T-cell (primary cell): ENCODE data around the gene SEL1L2. TPM values are rescaled to one million over a fixed set of nuclear protein-coding genes. Genes with fewer than 3 reads are reported as not detected.

Source experiments
- ATAC-seq, 4 experiments: fragments of 200-7000 bp in 3 of 4; fragments of 150-1000 bp in 1 of 4; cut with Tn5 transposase; replicated peaks in 1 of 4; 1 replicate in 3 of 4; 2 replicates in 1 of 4; pipeline ENCODE4 v1.10.0; 2021; ENCODE audit warnings: moderate library complexity in 3 of 4, mild to moderate bottlenecking in 2 of 4, moderate number of reproducible peaks in 1 of 4
- CTCF ChIA-PET, 2 donors: fragments of 300-600 bp; sonication (Branson Sonifier 250); formaldehyde crosslinking; loops; one replicate each; lab custom pipeline; 2022; ENCODE audit warnings: antibody characterized with exemption in 2 of 2; lab: Charles Lee
- POLR2A ChIA-PET, 2 donors: fragments of 300-600 bp; sonication (Branson Sonifier 250); formaldehyde crosslinking; loops; one replicate each; lab custom pipeline; 2022; ENCODE audit warnings: antibody characterized with exemption in 2 of 2; lab: Charles Lee
- DNase-seq, 35 experiments: peaks; one replicate each; pipeline versions ENCODE4 v3.0.0 to v3.0.0-alpha.2; 2013 to 2023
- H3K27ac ChIP-seq: one replicate; pipeline ENCODE4 v1.5.1; 2013; ENCODE audit warnings: low read length
- H3K27me3 ChIP-seq, 2 experiments: replicated peaks in 1 of 2; 1 replicate in 1 of 2; 2 replicates in 1 of 2; pipeline versions ENCODE4 v1.6.1 to v1.7.0; 2013; ENCODE audit warnings: low read length in 1 of 2, mixed read lengths in 1 of 2; ENCODE audit not compliant: control insufficient read depth in 2 of 2, insufficient read depth in 2 of 2; ENCODE audit errors: extremely low read depth in 1 of 2
- H3K36me3 ChIP-seq, 2 donors: 1 replicate in 1 of 2; 2 replicates in 1 of 2; pipeline versions ENCODE4 v1.6.1 to v1.7.0; 2013; ENCODE audit warnings: low read length in 1 of 2; ENCODE audit not compliant: control insufficient read depth in 2 of 2, insufficient read depth in 1 of 2; ENCODE audit errors: extremely low read depth in 1 of 2
- H3K4me1 ChIP-seq, 2 experiments: 1 replicate in 1 of 2; 2 replicates in 1 of 2; pipeline versions ENCODE4 v1.6.1 to v1.7.0; 2013; ENCODE audit warnings: low read length in 2 of 2, mixed read lengths in 1 of 2; ENCODE audit not compliant: insufficient read depth in 2 of 2, control insufficient read depth in 1 of 2; ENCODE audit errors: extremely low read depth in 1 of 2
- H3K4me3 ChIP-seq, 2 donors: 1 replicate in 1 of 2; 2 replicates in 1 of 2; pipeline versions ENCODE4 v1.5.1 to v1.7.0; 2013; ENCODE audit warnings: mild to moderate bottlenecking in 2 of 2, low read length in 1 of 2, moderate library complexity in 1 of 2; ENCODE audit not compliant: control insufficient read depth in 1 of 2; ENCODE audit errors: extremely low read depth in 1 of 2
- H3K9me3 ChIP-seq: 2 replicates; pipeline ENCODE4 v1.7.0; 2013
- H3K27ac Mint-ChIP-seq, 2 donors: one replicate each; pipeline ENCODE4 v1.8.0; 2020 to 2021; ENCODE audit warnings: mild to moderate bottlenecking in 2 of 2, mixed read lengths in 2 of 2
- H3K27me3 Mint-ChIP-seq, 2 donors: one replicate each; pipeline ENCODE4 v1.8.0; 2021 to 2022; ENCODE audit warnings: mixed read lengths in 2 of 2
- H3K36me3 Mint-ChIP-seq: one replicate; pipeline ENCODE4 v1.8.0; 2021; ENCODE audit warnings: mixed read lengths
- H3K4me1 Mint-ChIP-seq, 3 donors: one replicate each; pipeline ENCODE4 v1.8.0; 2020 to 2022; ENCODE audit warnings: mixed read lengths in 3 of 3, mild to moderate bottlenecking in 1 of 3
- H3K4me3 Mint-ChIP-seq, 3 donors: one replicate each; pipeline ENCODE4 v1.8.0; 2020 to 2022; ENCODE audit warnings: mild to moderate bottlenecking in 3 of 3, mixed read lengths in 3 of 3, moderate library complexity in 3 of 3
- H3K9me3 Mint-ChIP-seq, 3 donors: one replicate each; pipeline ENCODE4 v1.8.0; 2020 to 2022; ENCODE audit warnings: mixed read lengths in 3 of 3
- WGBS: methylation state at CpG from one replicate; pipeline ENCODE4 v1.1.5; 2013; ENCODE audit warnings: missing lambda C conversion rate; ENCODE audit not compliant: insufficient coverage; 5-methylcytosine and 5-hydroxymethylcytosine counted together
- total RNA-seq, 35 experiments: library from RNA in 6 of 35; stranded (reverse) in 6 of 35; fragments of 120-200 nt in 1 of 35; gene quantifications; one replicate each; pipeline versions ENCODE4 v1.2.1 to v1.2.4 and lab custom pipeline; 2013 to 2026

Gene SEL1L2
- total RNA-seq, 5 donors from 2014 or later (not counting 1 experiment from before 2014, with no cell fraction given) = not detected

DNA sequence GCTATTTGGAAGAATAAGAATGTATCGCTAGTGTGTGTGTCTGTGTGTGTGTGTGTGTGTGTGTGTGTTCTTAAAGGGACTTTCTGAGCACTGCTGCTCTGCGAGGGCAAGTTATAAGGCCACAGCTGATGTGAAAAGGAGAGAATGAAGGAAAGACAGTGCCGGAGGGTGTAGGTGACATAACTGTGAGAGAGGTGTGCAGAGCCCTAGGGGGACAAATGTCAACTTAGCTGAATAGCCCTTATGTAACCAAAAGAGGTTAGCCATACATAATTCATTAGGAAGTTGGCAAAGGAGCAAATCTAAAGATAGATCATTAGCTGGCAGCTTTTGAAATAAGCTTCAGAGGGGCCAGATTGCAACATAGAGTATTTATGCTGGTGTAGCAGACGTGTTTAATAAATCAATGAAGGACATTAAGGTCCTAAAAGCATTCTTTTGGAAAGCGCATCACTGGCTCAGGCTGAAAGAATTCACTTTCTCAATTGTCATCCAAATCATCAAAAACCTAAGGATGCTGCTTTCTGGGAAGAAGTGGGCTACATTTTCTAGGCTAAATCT, 124.5 kb downstream of the SEL1L2 start:
- Mint-ChIP-seq H3K27ac (no peak overlapping the region), H3K9me3 (peaks cover 0 to under 1% (median 0%) of the 10 kb centered on the region in 3 donors), H3K36me3 (no peaks in the 10 kb centered on the region), H3K4me1 (no peaks in the 10 kb centered on the region), H3K27me3 (peaks cover 8 to 12% of the 10 kb centered on the region in 2 donors), H3K4me3 (no peak overlapping the region)
- Histone ChIP-seq H3K27me3 (no peaks in the 10 kb centered on the region), H3K9me3 (no peaks in the 10 kb centered on the region), H3K27ac (no peak overlapping the region), H3K4me3 (no peak overlapping the region), H3K36me3 (no peaks in the 10 kb centered on the region), H3K4me1 (no peaks in the 10 kb centered on the region)
- no peak for ATAC-seq
- no peak for DNase-seq
- ChIA-PET CTCF (interaction anchor here in 1 of 2 donors (0.5 kb wide), 1 partner anchor 520 kb away, joined by 5 read pairs; no protein-coding TSS in a partner anchor), POLR2A (no interaction called here)
- 86% methylated on average over 3 of the region's 5 CpGs for WGBS

DNA sequence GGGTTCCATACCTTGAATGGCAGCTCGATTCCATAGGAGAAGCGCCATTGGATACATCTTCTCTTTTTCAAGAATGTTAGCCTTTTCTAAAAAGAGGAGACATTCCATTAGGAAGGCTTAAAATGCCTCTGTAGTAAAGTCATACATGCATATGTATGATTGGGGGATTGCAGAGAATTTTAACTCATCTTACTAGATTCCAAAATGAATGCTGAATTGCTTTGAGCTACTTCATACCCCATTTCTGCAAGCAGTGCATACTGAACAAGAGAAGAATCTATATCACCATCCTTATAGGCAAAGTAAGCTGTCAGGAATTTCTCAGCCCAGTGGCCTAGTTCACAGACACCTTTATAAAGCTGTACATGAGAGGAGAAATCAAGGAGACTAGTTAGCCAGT, 125.3 kb downstream of the SEL1L2 start:
- no peaks in the 10 kb centered on the region for H3K36me3 ChIP-seq
- ATAC-seq = no peak
- Mint-ChIP-seq H3K4me3 (no peak overlapping the region), H3K4me1 (no peaks in the 10 kb centered on the region), H3K27ac (no peak overlapping the region), H3K9me3 (peaks cover 0 to 5% (median 0%) of the 10 kb centered on the region in 3 donors), H3K27me3 (peaks cover 7 to 12% of the 10 kb centered on the region in 2 donors), H3K36me3 (no peaks in the 10 kb centered on the region)
- no peaks in the 10 kb centered on the region for H3K9me3 ChIP-seq
- H3K4me1 ChIP-seq = no peaks in the 10 kb centered on the region
- WGBS = 100% methylated on average over 1 of the region's 2 CpGs
- H3K27ac ChIP-seq = no peak overlapping the region
- POLR2A ChIA-PET = no interaction called here
- CTCF ChIA-PET = interaction anchor here in 1 of 2 donors (0.5 kb wide), 1 partner anchor 520 kb away, joined by 5 read pairs; no protein-coding TSS in a partner anchor
- no peak for DNase-seq
- no peak overlapping the region for H3K4me3 ChIP-seq
- no peaks in the 10 kb centered on the region for H3K27me3 ChIP-seq

DNA sequence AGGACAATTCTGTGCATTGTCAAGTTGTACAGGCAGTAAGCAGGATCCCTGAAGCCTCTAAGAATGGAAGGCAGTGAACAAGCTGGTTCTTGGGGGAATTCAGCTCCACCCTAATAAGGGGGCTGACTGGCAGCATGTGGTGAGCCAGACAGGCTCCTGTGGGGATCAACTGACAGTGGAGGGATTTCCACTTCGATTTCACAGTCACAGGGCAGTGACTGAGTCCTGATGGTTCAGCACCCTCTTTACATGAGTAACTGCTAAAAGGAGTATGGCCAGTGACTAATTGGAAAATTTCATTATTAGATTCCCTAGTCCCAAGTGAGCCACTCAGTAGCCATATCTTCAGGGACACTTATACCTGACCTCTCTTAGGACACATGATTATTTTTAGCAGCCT, 127.2 kb downstream of the SEL1L2 start:
- H3K4me3 Mint-ChIP-seq = no peak overlapping the region
- H3K36me3 ChIP-seq = no peaks in the 10 kb centered on the region
- H3K27me3 Mint-ChIP-seq = peaks cover 7 to 12% of the 10 kb centered on the region in 2 donors
- no peak overlapping the region for H3K4me3 ChIP-seq
- WGBS = no CpG with 5 or more reads among the region's 1 CpG
- H3K9me3 Mint-ChIP-seq = peaks cover 0 to 5% (median 0%) of the 10 kb centered on the region in 3 donors
- H3K27me3 ChIP-seq = peaks cover 0 to 6% of the 10 kb centered on the region in 2 experiments
- no peaks in the 10 kb centered on the region for H3K9me3 ChIP-seq
- H3K27ac Mint-ChIP-seq = no peak overlapping the region
- CTCF ChIA-PET = no interaction called here
- ATAC-seq (no peak), DNase-seq (no peak)
- H3K4me1 ChIP-seq = no peaks in the 10 kb centered on the region
- H3K4me1 Mint-ChIP-seq = no peaks in the 10 kb centered on the region
- H3K27ac ChIP-seq = no peak overlapping the region
- POLR2A ChIA-PET = no interaction called here
- no peaks in the 10 kb centered on the region for H3K36me3 Mint-ChIP-seq

DNA sequence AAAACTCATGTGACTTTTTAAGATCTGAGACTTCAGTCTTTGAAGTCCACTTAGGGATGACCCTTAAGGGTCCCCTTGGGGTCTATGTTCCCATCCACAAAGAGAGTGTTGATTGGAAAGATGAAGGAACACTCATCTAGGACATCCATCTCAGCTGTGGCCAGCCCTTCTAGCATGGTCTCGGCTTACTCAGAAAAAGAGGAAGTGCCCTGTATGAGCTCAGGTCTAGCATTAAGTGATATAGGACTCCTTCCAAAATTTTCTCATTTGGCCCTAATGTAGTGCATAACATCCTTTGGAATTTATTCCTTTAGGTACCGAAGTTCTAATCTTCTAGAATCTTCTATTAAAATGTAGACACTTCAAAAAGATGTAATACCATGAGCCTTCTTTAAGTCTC, 128.2 kb downstream of the SEL1L2 start:
- no peaks in the 10 kb centered on the region for H3K36me3 Mint-ChIP-seq
- ATAC-seq (no peak), DNase-seq (no peak)
- no peaks in the 10 kb centered on the region for H3K4me1 ChIP-seq
- H3K27me3 ChIP-seq = peaks cover 0 to 6% of the 10 kb centered on the region in 2 experiments
- H3K4me1 Mint-ChIP-seq = no peaks in the 10 kb centered on the region
- no peak overlapping the region for H3K27ac Mint-ChIP-seq
- H3K27me3 Mint-ChIP-seq = peaks cover 7 to 12% of the 10 kb centered on the region in 2 donors
- no CpG with 5 or more reads among the region's 2 CpGs for WGBS
- peaks cover 0 to 5% (median 0%) of the 10 kb centered on the region in 3 donors for H3K9me3 Mint-ChIP-seq
- no peak overlapping the region for H3K4me3 ChIP-seq
- ChIA-PET CTCF (no interaction called here), POLR2A (no interaction called here)
- no peak overlapping the region for H3K27ac ChIP-seq
- no peaks in the 10 kb centered on the region for H3K9me3 ChIP-seq
- H3K36me3 ChIP-seq = no peaks in the 10 kb centered on the region
- no peak overlapping the region for H3K4me3 Mint-ChIP-seq

DNA sequence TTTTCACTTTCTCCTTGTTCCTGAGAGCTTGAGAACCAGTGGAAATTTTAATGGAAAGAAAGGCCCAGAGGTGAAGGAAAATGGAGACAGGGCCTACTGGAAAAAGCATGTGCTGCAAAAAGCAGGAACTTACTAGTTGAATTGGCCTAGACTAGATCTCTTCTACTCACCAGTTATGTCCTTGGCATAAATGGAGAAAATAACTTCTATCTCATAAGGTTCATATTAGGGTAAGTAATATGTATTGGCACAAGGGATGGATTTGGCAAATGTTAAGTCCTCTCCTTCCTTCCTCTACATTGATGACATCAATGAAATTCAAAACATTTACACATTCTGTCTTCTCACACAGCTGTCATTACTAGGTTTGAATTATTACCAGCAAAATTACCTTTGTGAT, 131.5 kb downstream of the SEL1L2 start:
- peaks cover 0 to 5% (median 0%) of the 10 kb centered on the region in 3 donors for H3K9me3 Mint-ChIP-seq
- Histone ChIP-seq H3K27ac (no peak overlapping the region), H3K4me1 (no peaks in the 10 kb centered on the region), H3K9me3 (no peaks in the 10 kb centered on the region), H3K27me3 (peaks cover 0 to 6% of the 10 kb centered on the region in 2 experiments), H3K36me3 (no peaks in the 10 kb centered on the region), H3K4me3 (no peak overlapping the region)
- peaks cover 11 to 14% of the 10 kb centered on the region in 2 donors for H3K27me3 Mint-ChIP-seq
- no peaks in the 10 kb centered on the region for H3K4me1 Mint-ChIP-seq
- ATAC-seq = no peak
- no peak overlapping the region for H3K27ac Mint-ChIP-seq
- H3K36me3 Mint-ChIP-seq = no peaks in the 10 kb centered on the region
- POLR2A ChIA-PET = no interaction called here
- DNase-seq = no peak
- H3K4me3 Mint-ChIP-seq = no peak overlapping the region
- CTCF ChIA-PET = no interaction called here

DNA sequence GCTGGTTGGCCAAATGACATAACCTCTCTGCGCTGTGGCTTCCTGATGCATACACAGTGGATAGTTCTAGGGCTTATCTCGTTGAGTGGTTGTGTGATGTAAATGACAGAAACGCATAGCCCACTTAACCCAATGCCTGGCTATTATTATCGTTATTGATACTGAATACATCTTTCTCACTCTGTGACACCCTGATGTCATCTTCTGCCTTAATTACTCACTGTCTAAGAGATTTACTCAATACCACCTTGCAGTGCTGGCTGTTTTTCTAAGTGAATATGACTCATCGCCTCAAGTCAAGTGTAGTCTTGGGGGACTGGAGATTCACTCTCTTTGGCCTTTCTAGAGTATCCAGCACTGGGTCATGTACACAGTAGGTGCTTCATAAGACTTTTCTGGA, 132.0 kb downstream of the SEL1L2 start:
- Mint-ChIP-seq H3K27me3 (peaks cover 11 to 14% of the 10 kb centered on the region in 2 donors), H3K4me3 (no peak overlapping the region), H3K9me3 (peaks cover 0 to 5% (median 0%) of the 10 kb centered on the region in 3 donors), H3K4me1 (no peaks in the 10 kb centered on the region), H3K27ac (no peak overlapping the region), H3K36me3 (no peaks in the 10 kb centered on the region)
- Histone ChIP-seq H3K27ac (no peak overlapping the region), H3K9me3 (no peaks in the 10 kb centered on the region), H3K36me3 (no peaks in the 10 kb centered on the region), H3K27me3 (peaks cover 0 to 6% of the 10 kb centered on the region in 2 experiments), H3K4me1 (no peaks in the 10 kb centered on the region), H3K4me3 (no peak overlapping the region)
- POLR2A ChIA-PET = no interaction called here
- CTCF ChIA-PET = no interaction called here
- ATAC-seq (no peak), DNase-seq (no peak)
- WGBS = no CpG with 5 or more reads among the region's 5 CpGs
